Activated gamma-delta T cell treated with Interleukin-2 at 50 U/mL for 16 hours (primary cell): ENCODE measurements around the gene CELSR3.

ENCODE experiments used
- DNase-seq: peaks from one replicate; pipeline ENCODE4 v3.0.0-alpha.2; 2020

CELSR3 gene

GRCh38 chr3:48686538-48687219 lies 24.0 kb upstream of the CELSR3 start:
- no peak for DNase-seq

GRCh38 chr3:48685603-48686511 lies 23.2 kb upstream of the CELSR3 start, which contains the start of gene NCKIPSD:
Gene NCKIPSD (minus strand): TSS chr3:48685915. CDS start chr3:48685807, 108 bp downstream.
- peak; percentile 90 for DNase-seq

GRCh38 chr3:48685293-48685602 lies 22.6 kb upstream of the CELSR3 start:
- no peak for DNase-seq

GRCh38 chr3:48684480-48685143 lies 21.9 kb upstream of the CELSR3 start:
- no peak for DNase-seq

GRCh38 chr3:48684054-48684349 lies 21.3 kb upstream of the CELSR3 start:
- no peak for DNase-seq

- DNase-seq: no peak
Measured at GRCh38 chr3:48682786-48683185, 20.1 kb upstream of the CELSR3 start.

- no peak for DNase-seq
Measured at GRCh38 chr3:48681974-48682610, 19.4 kb upstream of the CELSR3 start.

- no peak for DNase-seq
Measured at GRCh38 chr3:48681541-48681880, 18.8 kb upstream of the CELSR3 start.

GRCh38 chr3:48680811-48681540 lies 18.3 kb upstream of the CELSR3 start:
- no peak for DNase-seq

- no peak for DNase-seq
Measured at GRCh38 chr3:48679411-48680391, 17.0 kb upstream of the CELSR3 start.

GRCh38 chr3:48678566-48679380 lies 16.1 kb upstream of the CELSR3 start:
- DNase-seq: no peak

GRCh38 chr3:48678056-48678455 lies 15.4 kb upstream of the CELSR3 start:
- DNase-seq: no peak

- no peak for DNase-seq
Measured at GRCh38 chr3:48674505-48674904, 11.8 kb upstream of the CELSR3 start.

- DNase-seq: no peak
Measured at GRCh38 chr3:48672522-48672921, 9.8 kb upstream of the CELSR3 start.

GRCh38 chr3:48664929-48665328 lies 2.2 kb upstream of the CELSR3 start:
- DNase-seq: no peak

GRCh38 chr3:48664313-48664644 lies 1.6 kb upstream of the CELSR3 start:
- DNase-seq: no peak

GRCh38 chr3:48663489-48664312 lies 1.0 kb upstream of the CELSR3 start:
- peak; percentile 75 for DNase-seq

- DNase-seq: no peak
Measured at GRCh38 chr3:48662145-48662752, 437 bp downstream of the CELSR3 start.

GRCh38 chr3:48661501-48662144 lies 1.1 kb downstream of the CELSR3 start:
- peak; percentile 68 for DNase-seq
